ENCODE measurements around the gene BMPR1A.
"Not testable (repeated sequence)": the region's sequence is repeated elsewhere in the genome, so short reads cannot be mapped to it uniquely, and the experiment has no call there.

The BMPR1A gene

GRCh38 chr10:86850481-86850880 lies 94.1 kb downstream of the BMPR1A start:
- no peak for DNase-seq (ENCODE audit: low read depth)

DNA sequence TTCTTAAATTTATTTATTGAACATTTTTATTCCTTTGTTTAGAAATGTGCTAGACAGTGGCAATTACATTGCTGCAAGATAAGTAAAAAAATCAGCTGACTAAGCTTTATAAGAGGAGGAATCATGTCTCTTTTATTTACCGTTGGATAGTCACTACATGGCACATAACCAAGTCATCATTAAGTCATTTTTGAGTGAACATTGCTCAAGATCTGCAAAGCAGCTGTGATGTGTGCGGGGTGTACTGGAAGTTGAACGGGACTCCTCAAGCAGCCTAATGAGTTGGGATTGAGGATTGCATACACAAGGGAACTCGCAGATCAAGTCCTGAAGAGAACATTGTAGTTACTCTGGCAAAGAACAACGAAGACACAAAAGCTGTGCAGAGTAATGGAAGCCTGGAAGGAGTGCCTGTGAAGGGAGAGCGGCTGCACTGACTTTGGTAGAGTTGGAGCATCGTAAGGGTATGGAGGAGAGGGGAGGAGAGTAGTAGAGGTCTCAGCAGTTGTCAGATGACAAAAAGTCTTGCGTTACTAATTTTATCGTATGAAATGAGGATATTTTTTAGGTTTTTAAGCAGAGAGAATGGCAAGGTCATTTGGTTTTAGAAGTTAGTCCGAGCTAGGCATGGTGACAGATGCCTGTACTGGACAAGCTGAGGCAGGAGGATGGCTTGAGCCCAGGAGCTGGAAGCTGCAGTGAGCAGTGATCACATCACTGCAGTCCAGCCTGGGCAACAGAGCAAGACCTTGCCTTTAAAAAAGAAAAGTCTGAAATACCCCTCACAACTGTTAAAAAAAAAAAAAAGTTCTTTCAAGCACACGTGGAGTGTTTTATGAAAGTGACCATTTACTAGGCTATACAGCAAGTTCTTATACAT lies 95.1 kb downstream of the BMPR1A start:
- no peak for DNase-seq (ENCODE audit: low read depth)

DNA sequence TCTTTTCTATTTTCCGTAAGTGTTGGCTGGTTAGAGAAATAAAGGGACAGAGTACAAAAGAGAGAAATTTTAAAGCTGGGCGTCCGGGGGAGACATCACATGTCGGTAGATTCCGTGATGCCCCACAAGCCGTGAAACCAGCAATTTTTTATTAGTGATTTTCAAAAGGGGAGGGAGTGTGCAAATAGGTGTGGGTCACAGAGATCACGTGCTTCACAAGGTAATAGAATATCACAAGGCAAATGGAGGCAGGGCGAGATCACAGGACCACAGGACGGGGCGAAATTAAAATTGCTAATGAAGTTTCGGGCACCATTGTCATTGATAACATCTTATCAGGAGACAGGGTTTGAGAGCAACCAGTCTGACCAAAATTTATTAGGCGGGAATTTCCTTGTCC lies 97.2 kb downstream of the BMPR1A start:
- DNase-seq (ENCODE audit: low read depth) = not testable (repeated sequence)

DNA sequence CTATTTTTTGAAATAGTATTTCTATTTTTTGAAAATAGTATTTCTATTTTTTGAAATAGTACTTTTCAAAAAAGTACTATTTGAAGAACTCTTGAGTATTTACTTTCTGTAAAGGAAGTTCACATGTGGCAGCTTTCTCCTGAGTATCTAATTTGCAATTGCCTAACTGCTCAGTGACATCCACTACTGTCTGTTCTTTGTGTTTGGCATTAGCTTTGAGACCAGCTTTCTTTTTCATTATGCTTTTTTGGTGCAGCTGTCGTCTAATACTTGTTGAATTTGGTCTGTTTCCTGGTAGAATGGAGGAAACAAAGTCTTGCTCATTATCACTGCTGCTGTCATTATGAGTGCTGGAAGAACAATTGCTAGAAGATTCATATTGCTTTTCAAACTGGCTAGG lies 99.1 kb downstream of the BMPR1A start:
- no peak for DNase-seq (ENCODE audit: low read depth)

- DNase-seq (ENCODE audit: low read depth) = no peak
Measured at GRCh38 chr10:86856156-86856555, 99.7 kb downstream of the BMPR1A start.

- no peak for DNase-seq (ENCODE audit: low read depth)
Measured at GRCh38 chr10:86857128-86857721, 100.8 kb downstream of the BMPR1A start.

GRCh38 chr10:86858011-86858410 lies 101.6 kb downstream of the BMPR1A start:
- no peak for DNase-seq (ENCODE audit: low read depth)

- DNase-seq (ENCODE audit: low read depth) = no peak
Measured at GRCh38 chr10:86861351-86861750, 104.9 kb downstream of the BMPR1A start.

DNA sequence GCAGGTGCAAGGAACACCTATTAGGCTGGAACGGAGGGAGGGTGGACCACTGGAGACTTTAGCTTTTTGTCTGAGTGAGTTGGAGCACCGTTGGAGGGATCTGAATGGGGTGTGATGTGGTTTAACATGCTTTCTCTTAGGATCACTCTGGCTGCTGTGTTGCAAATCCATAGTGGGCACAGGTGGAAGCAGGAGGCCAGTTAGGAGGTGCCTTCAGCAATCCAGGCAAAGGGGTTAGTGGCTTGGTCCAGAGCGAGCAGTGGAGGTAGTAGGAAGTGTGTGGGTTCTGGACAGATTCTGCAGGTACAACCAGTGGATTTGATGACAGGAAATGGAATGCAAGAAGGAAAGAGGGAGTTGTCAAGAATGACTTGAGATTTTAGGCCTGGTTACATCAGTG lies 106.0 kb downstream of the BMPR1A start:
- DNase-seq (ENCODE audit: low read depth) = no peak

GRCh38 chr10:86862786-86863483 lies 106.5 kb downstream of the BMPR1A start:
- no peak for DNase-seq (ENCODE audit: low read depth)

DNA sequence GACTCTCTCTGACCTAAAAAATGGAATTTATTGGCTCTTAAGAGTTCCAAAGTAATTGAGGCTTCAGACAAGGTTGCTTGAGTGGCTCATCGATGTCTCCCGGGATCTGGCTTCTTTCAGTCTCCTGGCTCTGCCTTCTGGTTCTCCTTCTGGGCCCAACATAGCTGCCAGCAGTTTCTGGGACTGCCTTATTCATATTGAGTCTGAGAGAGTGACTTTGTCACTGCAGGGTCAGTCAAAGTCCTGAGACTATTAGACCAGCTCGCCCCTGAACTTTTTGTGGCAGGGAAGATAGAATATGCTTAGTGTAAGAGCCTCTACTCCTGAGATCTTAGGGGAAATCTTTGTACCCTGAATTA lies 107.0 kb downstream of the BMPR1A start:
- DNase-seq (ENCODE audit: low read depth) = no peak

- not testable (repeated sequence) for DNase-seq (ENCODE audit: low read depth)
Measured at GRCh38 chr10:86865011-86865811, 108.8 kb downstream of the BMPR1A start.

DNA sequence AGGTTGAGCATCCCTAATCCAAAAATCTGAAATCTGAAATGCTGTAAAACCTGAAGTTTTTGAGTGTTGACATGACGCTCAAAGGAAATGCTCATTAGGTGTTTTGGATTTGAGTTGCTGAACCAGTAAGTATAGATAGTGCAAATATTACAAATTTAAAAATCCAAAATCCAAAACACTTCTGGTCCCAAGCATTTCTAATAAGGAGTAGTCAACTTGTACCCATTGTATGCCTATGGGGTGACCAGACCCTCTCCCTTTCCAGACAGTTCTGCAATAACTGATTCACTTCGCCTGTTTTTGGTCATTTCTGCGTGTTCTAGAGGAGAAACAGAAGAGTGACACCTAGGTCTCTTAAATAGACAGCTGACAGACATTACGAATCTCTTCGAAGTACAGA lies 110.7 kb downstream of the BMPR1A start:
- no peak for DNase-seq (ENCODE audit: low read depth)

- no peak for DNase-seq (ENCODE audit: low read depth)
Measured at GRCh38 chr10:86868353-86868752, 111.9 kb downstream of the BMPR1A start.

- no peak for DNase-seq (ENCODE audit: low read depth)
Measured at GRCh38 chr10:86870679-86871078, 114.3 kb downstream of the BMPR1A start.

DNA sequence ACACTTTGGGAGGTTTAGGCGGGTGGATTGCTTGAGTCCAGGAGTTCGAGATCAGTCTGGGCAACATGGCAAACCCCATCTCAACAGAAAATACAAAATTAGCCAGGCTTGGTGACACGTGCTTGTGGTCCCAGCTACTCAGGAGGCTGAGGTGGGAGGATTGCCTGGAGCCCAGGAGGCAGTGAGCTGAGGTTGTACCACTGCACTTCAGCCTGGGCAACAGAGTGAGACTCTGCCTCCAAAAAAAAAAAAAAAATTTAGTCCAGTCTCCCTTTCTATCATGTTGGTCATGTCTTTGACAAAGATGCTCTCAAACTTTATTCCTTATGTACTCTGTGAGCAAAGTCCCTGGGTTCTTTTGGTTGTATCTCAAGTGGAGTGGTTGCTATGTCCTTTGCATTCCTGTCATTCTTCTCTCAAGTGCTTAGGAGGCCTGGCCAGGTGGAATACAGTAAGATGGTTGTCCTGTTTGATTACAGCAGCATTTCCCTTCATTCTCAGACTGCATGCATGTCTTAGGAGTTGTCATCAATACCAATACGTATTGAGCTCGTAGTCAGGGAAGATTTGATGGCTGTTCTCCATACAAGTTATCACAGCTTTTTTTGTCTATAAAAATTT lies 115.3 kb downstream of the BMPR1A start:
- DNase-seq (ENCODE audit: low read depth) = no peak

- no peak for DNase-seq (ENCODE audit: low read depth)
Measured at GRCh38 chr10:86872757-86873156, 116.3 kb downstream of the BMPR1A start.

GRCh38 chr10:86876748-86877147 lies 120.3 kb downstream of the BMPR1A start:
- no peak for DNase-seq (ENCODE audit: low read depth)

DNA sequence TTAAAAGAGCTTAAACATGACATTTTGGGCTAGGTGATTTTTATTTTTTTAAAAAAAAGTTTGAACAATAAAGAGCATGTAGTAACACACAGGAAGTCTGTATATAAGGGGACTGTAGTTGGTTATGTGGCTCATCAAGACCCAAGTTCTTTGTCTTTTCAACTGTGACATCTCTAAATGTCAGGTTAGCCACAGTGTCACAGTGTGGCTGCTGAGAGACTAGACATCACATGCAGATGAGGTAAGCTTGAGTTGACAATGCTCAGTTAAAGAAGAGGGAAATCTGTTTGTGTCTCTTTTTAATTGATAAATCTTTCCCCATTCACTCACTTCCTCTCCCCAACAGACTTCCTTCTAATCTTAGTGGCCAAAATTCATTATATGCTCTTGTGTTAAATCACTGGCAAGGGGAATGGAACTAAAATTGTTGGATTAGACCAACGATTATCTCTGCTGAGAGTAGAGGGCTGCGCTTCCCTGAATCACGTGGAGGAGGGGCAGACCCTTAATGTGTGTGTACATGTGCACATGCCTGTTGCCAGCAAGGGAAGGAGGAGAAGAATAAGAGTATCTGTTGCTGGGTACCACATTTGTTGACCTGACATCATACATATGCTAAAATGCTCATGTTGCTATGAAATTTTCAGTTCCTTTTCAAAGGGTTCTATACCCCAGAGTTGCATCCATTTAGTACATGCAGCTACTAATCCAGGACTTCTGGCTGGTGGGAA lies 122.7 kb downstream of the BMPR1A start:
- DNase-seq (ENCODE audit: low read depth) = no peak

DNA sequence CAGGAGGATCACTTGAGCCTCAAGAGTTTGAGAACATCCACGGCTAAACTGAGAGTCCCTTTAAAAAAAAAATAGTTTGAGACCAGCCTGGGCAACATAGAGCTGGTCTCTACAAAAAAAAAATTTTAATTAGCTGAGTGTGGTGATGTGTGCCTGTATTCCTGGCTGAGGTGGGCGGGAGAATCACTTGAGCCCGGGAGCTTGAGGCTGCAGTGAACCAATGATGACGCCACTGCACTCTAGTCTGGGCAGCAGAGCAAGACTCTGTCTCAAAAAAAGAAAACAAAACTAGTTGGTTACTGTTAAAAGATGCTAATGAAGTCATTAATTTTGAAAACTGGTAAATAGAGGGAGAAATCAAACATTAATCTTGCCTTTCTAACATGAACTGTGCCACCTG lies 124.6 kb downstream of the BMPR1A start:
- no peak for DNase-seq (ENCODE audit: low read depth)

Measured in activated T-cell treated with anti-CD3 and anti-CD28 coated beads for 24 hours (primary cell).